Bronchial epithelial cell (primary cell): ENCODE data around the gene HOXB7. TPM values are rescaled to one million over a fixed set of nuclear protein-coding genes. Genes with fewer than 3 reads are reported as not detected.

Experiments
- DNase-seq: peaks from one replicate; pipeline ENCODE4 v3.0.0-alpha.2; 2010; ENCODE audit warnings: low read depth
- FAIRE-seq: peaks from 2 replicates; lab custom pipeline; 2011; peaks lifted over from hg19 to GRCh38; lab: Jason Lieb, UNC
- H3K27me3 ChIP-seq: 2 replicates; pipeline ENCODE4 v1.5.1; 2011; ENCODE audit warnings: low read length; ENCODE audit not compliant: control insufficient read depth, insufficient read depth
- H3K36me3 ChIP-seq: 2 replicates; pipeline ENCODE4 v1.5.1; 2011; ENCODE audit warnings: low read length; ENCODE audit not compliant: control insufficient read depth, insufficient read depth
- H3K4me3 ChIP-seq: 2 replicates; pipeline ENCODE4 v1.5.1; 2011; ENCODE audit warnings: mild to moderate bottlenecking, low read depth, low read length, control low read depth
- CTCF ChIP-seq: IDR thresholded peaks from 2 replicates; pipeline ENCODE4 v1.5.1; 2011; ENCODE audit warnings: mild to moderate bottlenecking, moderate library complexity, low read length, control low read depth, inconsistent platforms; ENCODE audit not compliant: insufficient read depth, severe bottlenecking
- total RNA-seq: library from RNA; depleted of rRNA; stranded (reverse); fragments of >200 nt; gene quantifications from 2 replicates; pipeline ENCODE4 v1.2.1, GENCODE V29; 2014

HOXB7 gene
- total RNA-seq, 1 donor from 2014 or later = not detected

- FAIRE-seq (no peak), DNase-seq (no peak)
- TF ChIP-seq CTCF = no peak
- H3K36me3 ChIP-seq = no peaks in the 10 kb centered on the region
- H3K4me3 ChIP-seq = no peak overlapping the region
- H3K27me3 ChIP-seq = peaks cover 86% of the 10 kb centered on the region
Observed at GRCh38 chr17:48577330-48577945, 33.4 kb downstream of the HOXB7 start.

- Histone ChIP-seq H3K4me3 (no peak overlapping the region), H3K27me3 (peaks cover 88% of the 10 kb centered on the region), H3K36me3 (no peaks in the 10 kb centered on the region)
- FAIRE-seq = no peak
- no peak for DNase-seq
- no peak for TF ChIP-seq CTCF
Observed at GRCh38 chr17:48576479-48577309, 34.1 kb downstream of the HOXB7 start.

- no peak for TF ChIP-seq CTCF
- Histone ChIP-seq H3K36me3 (no peaks in the 10 kb centered on the region), H3K27me3 (peaks cover 88% of the 10 kb centered on the region), H3K4me3 (no peak overlapping the region)
- DNase-seq = no peak
- no peak for FAIRE-seq
Observed at GRCh38 chr17:48575673-48576478, 34.9 kb downstream of the HOXB7 start.

GRCh38 chr17:48575066-48575582 is 35.7 kb downstream of the HOXB7 start:
- H3K4me3 ChIP-seq = no peak overlapping the region
- no peaks in the 10 kb centered on the region for H3K36me3 ChIP-seq
- peaks cover 87% of the 10 kb centered on the region for H3K27me3 ChIP-seq
- no peak for FAIRE-seq
- DNase-seq = no peak
- no peak for TF ChIP-seq CTCF

- Histone ChIP-seq H3K4me3 (no peak overlapping the region), H3K36me3 (no peaks in the 10 kb centered on the region), H3K27me3 (peaks cover 88% of the 10 kb centered on the region)
- no peak for TF ChIP-seq CTCF
- FAIRE-seq (no peak), DNase-seq (no peak)
Observed at GRCh38 chr17:48574505-48575065, 36.2 kb downstream of the HOXB7 start.
